SU-DHL-6 (cell line): Measurements from ENCODE around the gene GORASP2.

Source experiments
- H2AFZ ChIP-seq: fragments of 200-600 bp; sonication (generic); 2 replicates; pipeline ENCODE4 v1.6.1; 2014; ENCODE audit warnings: low read depth, mild to moderate bottlenecking, moderate library complexity, mixed read lengths, antibody characterized with exemption, low read length; ENCODE audit not compliant: severe bottlenecking
- H3F3A ChIP-seq: fragments of 200-600 bp; shearing (Covaris generic); 2 replicates; pipeline ENCODE4 v1.6.0; 2016; ENCODE audit warnings: antibody characterized with exemption, mild to moderate bottlenecking; ENCODE audit not compliant: insufficient read depth
- H3K27ac ChIP-seq: fragments of 200-600 bp; sonication (generic); 2 replicates; pipeline ENCODE4 v1.5.1; 2016; ENCODE audit warnings: low read depth, mild to moderate bottlenecking, low read length, moderate library complexity, mixed read lengths
- H3K27me3 ChIP-seq: fragments of 200-600 bp; sonication (generic), shearing (Covaris generic); 2 replicates; pipeline ENCODE4 v1.6.0; 2014; ENCODE audit warnings: mild to moderate bottlenecking, low read length
- H3K36me3 ChIP-seq: fragments of 200-600 bp; sonication (generic); 2 replicates; pipeline ENCODE4 v1.6.1; 2014; ENCODE audit warnings: mild to moderate bottlenecking, low read length, mixed read lengths
- H3K4me2 ChIP-seq: fragments of 300-600, 200-600 bp; shearing (Covaris generic), sonication (generic); 2 replicates; pipeline ENCODE4 v1.6.0; 2014; ENCODE audit warnings: low read length, low read depth, mild to moderate bottlenecking; ENCODE audit not compliant: poor library complexity, severe bottlenecking
- H3K4me3 ChIP-seq: fragments of 200-600 bp; sonication (generic); 2 replicates; pipeline ENCODE4 v1.5.1; 2014; ENCODE audit warnings: antibody characterized with exemption, low read length, mild to moderate bottlenecking, mixed read lengths; ENCODE audit not compliant: insufficient read depth, poor library complexity, severe bottlenecking
- H3K79me2 ChIP-seq: fragments of 200-600 bp; sonication (generic); 2 replicates; pipeline ENCODE4 v1.6.1; 2014; ENCODE audit warnings: mild to moderate bottlenecking, low read length, moderate library complexity; ENCODE audit not compliant: insufficient read depth
- H3K9ac ChIP-seq: fragments of 200-600 bp; sonication (generic); 2 replicates; pipeline ENCODE4 v1.7.0; 2014; ENCODE audit warnings: mild to moderate bottlenecking, low read length
- H3K9me2 ChIP-seq: fragments of 200-600 bp; sonication (generic); replicated peaks from 2 replicates; pipeline ENCODE4 v1.6.1; 2014; ENCODE audit warnings: low read length; ENCODE audit not compliant: insufficient read depth
- H3K9me3 ChIP-seq: fragments of 200-600 bp; sonication (generic); 2 replicates; pipeline ENCODE4 v1.6.1; 2014; ENCODE audit warnings: low read length, mixed read lengths; ENCODE audit not compliant: insufficient read depth
- H4K20me1 ChIP-seq: fragments of 200-600 bp; sonication (generic); 2 replicates; pipeline ENCODE4 v1.6.1; 2014; ENCODE audit warnings: low read depth, mild to moderate bottlenecking, antibody characterized with exemption, low read length, moderate library complexity, mixed read lengths
- CTCF ChIP-seq: fragments of 200-600 bp; sonication (generic); IDR thresholded peaks from one replicate; pipeline ENCODE4 v1.5.1; 2017; ENCODE audit warnings: antibody characterized with exemption, mild to moderate bottlenecking, low read length, moderate library complexity; ENCODE audit not compliant: insufficient read depth, poor library complexity, severe bottlenecking
- EZH2phosphoT487 ChIP-seq: fragments of 200-600 bp; sonication (generic), shearing (Covaris generic); conservative IDR thresholded peaks from 2 replicates; pipeline ENCODE4 v1.6.1; 2018; ENCODE audit warnings: mild to moderate bottlenecking, antibody characterized with exemption, low read length, moderate library complexity, mixed read lengths

GORASP2 gene

GRCh38 chr2:170892391-170892951, 36.6 kb upstream of the GORASP2 start:
- no peak overlapping the region for H2AFZ ChIP-seq
- H3K9me3 ChIP-seq: no peaks in the 10 kb centered on the region
- H3F3A ChIP-seq: no peaks in the 10 kb centered on the region
- H3K4me2 ChIP-seq: no peak overlapping the region
- H3K4me3 ChIP-seq: no peak overlapping the region
- no peak overlapping the region for H3K27ac ChIP-seq
- no peaks in the 10 kb centered on the region for H3K79me2 ChIP-seq
- no peaks in the 10 kb centered on the region for H3K36me3 ChIP-seq
- H4K20me1 ChIP-seq: no peaks in the 10 kb centered on the region
- no peak for TF ChIP-seq CTCF
- no peak for TF ChIP-seq EZH2phosphoT487
- H3K9me2 ChIP-seq: no peaks in the 10 kb centered on the region
- H3K9ac ChIP-seq: no peak overlapping the region
- no peaks in the 10 kb centered on the region for H3K27me3 ChIP-seq

DNA sequence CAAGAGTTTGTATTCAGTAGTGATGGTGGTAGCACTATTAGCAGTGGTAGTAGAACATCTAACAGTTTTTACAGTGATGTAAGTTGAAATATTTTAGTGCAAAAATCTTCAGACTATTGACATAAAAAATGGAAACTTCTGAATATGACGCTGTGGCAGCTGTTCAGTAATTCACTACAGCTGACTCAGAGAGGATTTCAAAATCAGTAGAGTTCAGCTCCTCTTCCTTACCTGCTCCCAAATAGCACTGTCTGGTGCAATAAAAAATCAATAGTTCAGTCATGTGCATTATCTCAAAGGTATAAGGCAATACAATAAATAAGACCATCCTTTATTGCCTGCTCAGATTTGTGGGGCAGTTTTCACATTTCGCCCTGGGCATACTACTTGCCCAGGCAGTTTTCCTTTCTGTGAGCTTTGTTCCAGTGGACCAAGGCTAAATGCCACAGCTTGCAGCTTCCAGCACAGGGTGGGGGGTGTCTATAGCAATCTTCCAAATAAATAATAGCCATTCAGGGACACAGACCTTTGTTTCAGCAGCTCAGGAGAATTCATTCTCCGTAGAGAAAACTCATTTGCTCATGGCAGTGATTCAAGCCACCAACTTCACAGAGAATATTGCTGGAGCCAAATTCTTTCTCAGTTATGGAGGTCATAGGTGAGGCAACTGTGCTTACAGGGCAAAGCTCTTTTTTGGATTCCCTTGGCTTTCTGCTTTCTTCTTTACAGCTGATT, 33.9 kb upstream of the GORASP2 start:
- TF ChIP-seq EZH2phosphoT487: no peak
- no peak for TF ChIP-seq CTCF
- Histone ChIP-seq H3F3A (no peaks in the 10 kb centered on the region), H3K4me2 (no peak overlapping the region), H3K79me2 (no peaks in the 10 kb centered on the region), H4K20me1 (no peaks in the 10 kb centered on the region), H3K27me3 (no peaks in the 10 kb centered on the region), H3K36me3 (no peaks in the 10 kb centered on the region), H3K9ac (no peak overlapping the region), H3K9me3 (no peaks in the 10 kb centered on the region), H3K4me3 (no peak overlapping the region), H3K9me2 (no peaks in the 10 kb centered on the region), H3K27ac (no peak overlapping the region), H2AFZ (no peak overlapping the region)

GRCh38 chr2:170896622-170897021, 32.4 kb upstream of the GORASP2 start:
- H3K9me2 ChIP-seq: no peaks in the 10 kb centered on the region
- H3K4me2 ChIP-seq: no peak overlapping the region
- no peak overlapping the region for H3K4me3 ChIP-seq
- H3K79me2 ChIP-seq: no peaks in the 10 kb centered on the region
- H3K36me3 ChIP-seq: no peaks in the 10 kb centered on the region
- no peaks in the 10 kb centered on the region for H4K20me1 ChIP-seq
- no peak overlapping the region for H3K9ac ChIP-seq
- H2AFZ ChIP-seq: no peak overlapping the region
- no peaks in the 10 kb centered on the region for H3F3A ChIP-seq
- TF ChIP-seq CTCF: no peak
- TF ChIP-seq EZH2phosphoT487: no peak
- H3K27me3 ChIP-seq: no peaks in the 10 kb centered on the region
- H3K9me3 ChIP-seq: no peaks in the 10 kb centered on the region
- H3K27ac ChIP-seq: no peak overlapping the region
